ENCODE measurements around the gene LPP.

LPP gene

DNA sequence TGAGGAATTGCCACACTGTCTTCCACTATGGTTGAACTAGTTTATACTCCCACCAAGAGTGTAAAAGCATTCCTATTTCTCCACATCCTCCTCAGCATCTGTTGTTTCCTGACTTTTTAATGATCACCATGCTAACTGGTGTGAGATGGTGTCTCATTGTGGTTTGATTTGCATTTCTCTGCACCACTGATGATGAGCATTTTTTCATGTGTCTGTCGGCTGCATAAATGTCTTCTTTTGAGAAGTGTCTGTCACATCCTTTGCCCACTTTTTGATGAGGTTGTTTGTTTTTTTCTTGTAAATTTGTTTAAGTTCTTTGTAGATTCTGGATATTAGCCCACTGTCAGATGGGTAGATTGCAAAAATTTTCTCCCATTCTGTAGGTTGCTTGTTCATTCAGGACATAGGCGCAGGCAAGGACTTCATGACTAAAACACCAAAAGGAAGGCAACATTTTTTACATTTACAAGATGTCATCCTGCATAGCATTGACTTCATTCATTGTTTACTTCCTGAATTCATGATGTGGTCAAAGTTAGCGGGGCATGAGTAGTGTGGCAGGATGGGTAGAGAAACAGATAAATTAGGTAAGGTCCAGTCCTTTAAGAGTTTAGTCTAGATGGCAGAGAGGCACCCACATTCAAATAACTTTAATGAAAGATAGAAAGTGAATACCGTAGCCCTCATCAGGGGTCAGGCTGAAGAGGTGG, 45.1 kb upstream of the LPP start:
- TF ChIP-seq SIN3A (IDR thresholded peaks at IDR 0.05; ENCODE audit: borderline replicate concordance, insufficient read depth, low read length) (no peak), POLR2AphosphoS5 (IDR thresholded peaks at IDR 0.05; ENCODE audit: low read depth, low read length) (no peak), TAF1 (IDR thresholded peaks at IDR 0.05; ENCODE audit: borderline replicate concordance, insufficient read depth, low read length) (no peak)
- TF ChIP-seq, protein P1, sequence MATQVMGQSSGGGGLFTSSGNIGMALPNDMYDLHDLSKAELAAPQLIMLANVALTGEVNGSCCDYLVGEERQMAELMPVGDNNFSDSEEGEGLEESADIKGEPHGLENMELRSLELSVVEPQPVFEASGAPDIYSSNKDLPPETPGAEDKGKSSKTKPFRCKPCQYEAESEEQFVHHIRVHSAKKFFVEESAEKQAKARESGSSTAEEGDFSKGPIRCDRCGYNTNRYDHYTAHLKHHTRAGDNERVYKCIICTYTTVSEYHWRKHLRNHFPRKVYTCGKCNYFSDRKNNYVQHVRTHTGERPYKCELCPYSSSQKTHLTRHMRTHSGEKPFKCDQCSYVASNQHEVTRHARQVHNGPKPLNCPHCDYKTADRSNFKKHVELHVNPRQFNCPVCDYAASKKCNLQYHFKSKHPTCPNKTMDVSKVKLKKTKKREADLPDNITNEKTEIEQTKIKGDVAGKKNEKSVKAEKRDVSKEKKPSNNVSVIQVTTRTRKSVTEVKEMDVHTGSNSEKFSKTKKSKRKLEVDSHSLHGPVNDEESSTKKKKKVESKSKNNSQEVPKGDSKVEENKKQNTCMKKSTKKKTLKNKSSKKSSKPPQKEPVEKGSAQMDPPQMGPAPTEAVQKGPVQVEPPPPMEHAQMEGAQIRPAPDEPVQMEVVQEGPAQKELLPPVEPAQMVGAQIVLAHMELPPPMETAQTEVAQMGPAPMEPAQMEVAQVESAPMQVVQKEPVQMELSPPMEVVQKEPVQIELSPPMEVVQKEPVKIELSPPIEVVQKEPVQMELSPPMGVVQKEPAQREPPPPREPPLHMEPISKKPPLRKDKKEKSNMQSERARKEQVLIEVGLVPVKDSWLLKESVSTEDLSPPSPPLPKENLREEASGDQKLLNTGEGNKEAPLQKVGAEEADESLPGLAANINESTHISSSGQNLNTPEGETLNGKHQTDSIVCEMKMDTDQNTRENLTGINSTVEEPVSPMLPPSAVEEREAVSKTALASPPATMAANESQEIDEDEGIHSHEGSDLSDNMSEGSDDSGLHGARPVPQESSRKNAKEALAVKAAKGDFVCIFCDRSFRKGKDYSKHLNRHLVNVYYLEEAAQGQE (IDR thresholded peaks at IDR 0.05; ENCODE audit: insufficient read depth in 1 of 2, low read depth in 2 of 2, low read length in 2 of 2): no peak

DNA sequence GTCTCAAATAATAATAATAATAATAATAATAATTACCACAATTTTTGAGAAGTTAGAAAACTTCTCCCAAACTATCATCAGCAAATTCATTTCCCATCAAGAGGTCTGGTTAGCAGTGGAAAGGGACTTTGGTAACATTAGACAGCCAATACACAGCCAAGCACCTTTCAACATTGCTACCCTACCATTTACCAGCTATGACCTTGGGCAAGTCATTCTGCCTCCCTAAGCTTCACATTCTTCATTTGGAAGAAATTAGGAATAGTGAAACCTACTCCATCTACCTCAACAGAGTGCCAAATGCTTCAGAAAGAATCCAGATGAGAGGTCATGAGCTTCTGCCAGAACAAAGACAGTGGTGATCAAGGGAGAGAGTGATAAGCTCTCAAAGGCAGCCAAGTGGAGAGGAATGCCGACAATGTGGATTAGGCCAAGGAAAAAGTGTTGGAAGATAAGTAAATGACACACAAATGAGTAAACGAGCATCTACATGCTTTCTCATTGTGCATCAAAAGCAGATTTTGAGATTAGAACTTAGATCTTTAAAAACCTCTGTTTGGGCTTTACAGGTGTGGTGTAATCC, 42.9 kb upstream of the LPP start:
- TF ChIP-seq TAF1 (IDR thresholded peaks at IDR 0.05; ENCODE audit: borderline replicate concordance, insufficient read depth, low read length): no peak

DNA sequence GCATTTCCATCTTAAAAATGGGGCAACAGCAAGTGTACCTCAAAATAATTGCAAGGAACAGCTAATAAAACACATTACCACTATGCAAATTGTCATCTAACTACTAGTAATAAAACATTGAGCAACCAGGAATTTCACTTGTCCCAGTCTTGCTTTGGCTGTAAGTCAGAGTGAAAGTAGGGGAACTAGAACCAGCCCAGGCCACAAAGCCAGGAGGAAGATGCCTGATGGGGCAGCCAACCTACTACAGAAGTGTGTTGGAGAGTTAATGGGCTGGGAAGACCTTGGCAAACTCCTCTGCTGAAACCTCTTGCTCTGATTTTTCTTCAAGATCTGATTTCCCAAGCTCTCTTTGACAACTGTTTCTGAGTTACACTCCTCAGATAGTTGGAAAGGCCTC, 40.2 kb upstream of the LPP start:
- TF ChIP-seq TAF1 (IDR thresholded peaks at IDR 0.05; ENCODE audit: borderline replicate concordance, insufficient read depth, low read length): no peak
- no peak for TF ChIP-seq FOXP2 (optimal IDR thresholded peaks at IDR 0.05; ENCODE audit: borderline replicate concordance, extremely low read depth, extremely low read length, insufficient read depth)
- TF ChIP-seq, protein P1 (IDR thresholded peaks at IDR 0.05; ENCODE audit: insufficient read depth in 1 of 2, low read depth in 2 of 2, low read length in 2 of 2): no peak
- no peak for TF ChIP-seq SIN3A (IDR thresholded peaks at IDR 0.05; ENCODE audit: borderline replicate concordance, insufficient read depth, low read length)
- TF ChIP-seq POLR2AphosphoS5 (IDR thresholded peaks at IDR 0.05; ENCODE audit: low read depth, low read length): no peak

DNA sequence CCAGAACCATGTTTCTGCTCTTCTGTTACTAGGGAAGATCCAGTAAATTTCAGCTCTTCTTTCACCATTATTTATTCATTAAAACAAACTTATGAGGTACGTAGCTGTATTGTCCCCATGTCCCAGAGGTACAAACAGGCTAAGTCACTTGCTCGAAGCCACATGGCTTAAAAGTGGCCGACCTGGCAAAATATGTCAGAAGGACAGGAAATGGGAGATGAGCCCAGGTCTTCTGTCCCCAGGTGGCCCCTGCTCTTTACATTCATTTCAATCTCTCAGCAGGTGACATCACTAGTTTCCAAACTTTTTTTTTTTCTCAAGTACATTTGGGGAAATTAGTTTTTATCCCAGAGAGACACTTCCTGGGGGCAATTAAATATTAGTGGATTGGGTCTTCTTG, 34.1 kb upstream of the LPP start:
- TF ChIP-seq SIN3A (IDR thresholded peaks at IDR 0.05; ENCODE audit: borderline replicate concordance, insufficient read depth, low read length) (no peak), POLR2AphosphoS5 (IDR thresholded peaks at IDR 0.05; ENCODE audit: low read depth, low read length) (no peak), TAF1 (IDR thresholded peaks at IDR 0.05; ENCODE audit: borderline replicate concordance, insufficient read depth, low read length) (no peak), FOXP2 (optimal IDR thresholded peaks at IDR 0.05; ENCODE audit: borderline replicate concordance, extremely low read depth, extremely low read length, insufficient read depth) (no peak)
- TF ChIP-seq, protein P1 (IDR thresholded peaks at IDR 0.05; ENCODE audit: insufficient read depth in 1 of 2, low read depth in 2 of 2, low read length in 2 of 2): no peak

DNA sequence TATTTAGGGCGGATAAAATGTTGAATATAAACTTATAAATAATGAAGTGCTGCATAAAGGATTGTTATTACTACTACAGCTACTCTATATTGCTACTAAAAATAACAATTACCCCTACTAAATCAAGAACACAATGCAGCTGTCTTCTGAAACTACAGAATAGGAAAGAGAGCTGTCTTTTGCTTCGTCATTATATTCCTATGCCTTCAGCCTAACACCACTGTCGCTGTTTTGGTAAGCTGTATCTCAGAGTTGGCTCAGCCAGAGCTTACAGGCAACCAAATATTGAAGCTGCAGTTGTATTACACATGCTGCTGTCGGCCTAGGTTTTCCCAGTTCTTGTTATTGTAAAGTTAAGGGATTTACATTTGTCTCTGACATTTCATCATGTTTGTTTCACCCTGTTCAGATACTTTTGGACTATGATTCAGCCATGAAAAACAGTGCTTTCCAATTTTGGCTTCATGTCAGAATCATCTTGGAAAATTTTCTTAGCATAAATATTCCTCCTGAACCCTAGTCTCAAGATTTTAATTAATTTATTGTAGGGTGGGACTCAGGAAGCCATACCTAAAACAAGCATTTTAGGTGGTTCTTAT, 31.3 kb upstream of the LPP start:
- no peak for TF ChIP-seq SIN3A (IDR thresholded peaks at IDR 0.05; ENCODE audit: borderline replicate concordance, insufficient read depth, low read length)
- TF ChIP-seq FOXP2 (optimal IDR thresholded peaks at IDR 0.05; ENCODE audit: borderline replicate concordance, extremely low read depth, extremely low read length, insufficient read depth): no peak
- TF ChIP-seq, protein P1 (IDR thresholded peaks at IDR 0.05; ENCODE audit: insufficient read depth in 1 of 2, low read depth in 2 of 2, low read length in 2 of 2): no peak
- no peak for TF ChIP-seq POLR2AphosphoS5 (IDR thresholded peaks at IDR 0.05; ENCODE audit: low read depth, low read length)
- TF ChIP-seq TAF1 (IDR thresholded peaks at IDR 0.05; ENCODE audit: borderline replicate concordance, insufficient read depth, low read length): no peak
